ENCODE results near the gene TFB1M. TPM values are rescaled to one million over a fixed set of nuclear protein-coding genes. Genes with fewer than 3 reads are reported as not detected.

The TFB1M gene
- total RNA-seq: 16.6 and 23.0 TPM in 2 replicates

DNA sequence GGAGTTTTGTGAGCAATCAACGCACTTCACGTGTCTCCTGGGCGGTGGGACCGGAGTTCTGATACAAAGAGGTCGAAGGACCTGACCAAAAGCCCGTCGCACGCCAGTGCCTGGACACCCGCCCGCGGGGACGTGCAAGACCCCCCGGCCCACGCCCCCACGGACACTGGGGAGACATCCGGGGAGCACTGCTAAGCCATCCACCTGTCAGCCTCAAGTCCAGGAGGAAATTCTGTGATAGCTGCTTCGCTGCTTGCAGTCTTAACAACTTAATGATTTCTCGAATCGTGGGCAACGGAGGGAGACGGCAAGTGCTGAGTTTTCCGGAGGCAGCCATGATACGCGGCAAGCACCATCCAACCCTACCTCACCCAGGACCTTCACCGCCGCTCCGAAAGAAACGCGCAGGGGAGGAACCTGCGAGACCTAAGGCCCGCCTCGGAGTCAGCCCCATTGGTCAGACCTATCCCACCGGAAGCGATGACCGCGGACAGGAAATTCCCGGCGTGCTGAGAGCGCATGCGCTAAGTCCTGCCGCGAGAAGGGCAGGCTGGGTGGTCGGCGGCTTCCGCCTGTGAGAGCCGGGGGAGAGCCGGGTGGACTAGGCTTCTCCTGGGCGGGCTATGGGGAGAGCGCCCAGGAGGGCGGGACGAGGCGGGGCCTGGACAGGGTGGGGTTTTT, at the start of gene TFB1M:
TFB1M (minus strand) TSS at position 393 of the 681 bp plus-strand sequence; CDS start at position 337, 56 bp downstream.

DNA sequence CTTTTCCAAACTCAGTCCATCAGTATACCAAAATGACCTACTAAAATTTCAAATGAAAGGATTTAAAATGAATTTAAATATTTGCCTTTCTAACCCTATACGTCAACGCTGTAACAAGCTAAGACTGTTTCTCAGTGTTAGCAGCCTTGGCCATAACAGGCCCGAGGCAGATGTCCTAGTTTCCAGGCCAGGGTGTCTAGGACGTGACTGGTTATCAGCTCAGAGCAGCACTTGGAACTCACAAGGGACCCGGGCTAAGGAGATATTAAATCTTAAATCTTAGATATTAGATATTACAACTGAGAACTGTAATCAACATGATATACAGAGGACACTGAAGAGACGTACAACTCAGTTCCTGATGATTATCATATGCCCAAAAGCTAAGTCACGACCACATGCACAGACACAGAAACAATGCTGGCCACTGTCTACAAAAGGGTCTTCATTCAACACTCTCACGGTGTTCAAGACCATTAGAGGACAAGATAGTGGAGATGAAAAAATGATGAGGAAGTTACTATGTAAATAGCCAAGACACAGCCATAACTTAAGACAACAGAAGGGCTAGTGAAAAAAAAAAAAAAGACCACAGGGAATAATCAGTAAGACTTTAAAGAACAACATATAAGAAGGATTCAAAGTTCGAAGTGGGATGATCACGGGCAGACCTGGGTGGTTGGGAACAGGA, 50.8 kb downstream of the TFB1M start, which contains the start of gene CLDN20:
CLDN20 (plus strand) TSS at position 641 of the 691 bp plus-strand sequence. CDS start 11,707 bp downstream, outside the sequence.

Other genes with a start within 250 kb of the TFB1M start
- gene CLDN20, start 50.5 kb downstream of the TFB1M start, total RNA-seq: not detected in 2 replicates
- not detected in 2 replicates for gene NOX3, start 141.4 kb upstream of the TFB1M start, total RNA-seq